GM23338 (cell line): ENCODE results near the gene TNFSF12. TPM values are rescaled to one million over a fixed set of nuclear protein-coding genes. Genes with fewer than 3 reads are reported as not detected.

Experiments
- ATAC-seq: fragments of 200-7000 bp; cut with Tn5 transposase; 3 replicates; pipeline ENCODE4 v1.9.1; 2020
- DNase-seq: peaks from one replicate; pipeline ENCODE4 v3.0.0-alpha.2; 2015; ENCODE audit warnings: low spot score
- H2AFZ ChIP-seq: fragments of 200-600 bp; sonication (generic); 2 replicates; pipeline ENCODE4 v1.8.0; 2016; ENCODE audit warnings: antibody characterized with exemption, mild to moderate bottlenecking, moderate library complexity
- H3F3A ChIP-seq: fragments of 200-600 bp; sonication (generic); replicated peaks from 2 replicates; pipeline ENCODE4 v1.8.0; 2017; ENCODE audit warnings: antibody characterized with exemption, mixed run types, low read depth
- H3K27ac ChIP-seq: fragments of 200-600 bp; sonication (generic); 2 replicates; pipeline ENCODE4 v1.6.1; 2016; ENCODE audit warnings: low read depth
- H3K27me3 ChIP-seq: fragments of 200-600 bp; sonication (generic); 2 replicates; pipeline ENCODE4 v1.8.0; 2016; ENCODE audit warnings: mild to moderate bottlenecking, mixed run types, moderate library complexity; ENCODE audit not compliant: insufficient read depth
- H3K36me3 ChIP-seq: fragments of 200-600 bp; sonication (generic); 2 replicates; pipeline ENCODE4 v1.8.0; 2016; ENCODE audit warnings: mild to moderate bottlenecking; ENCODE audit not compliant: insufficient read depth
- H3K4me1 ChIP-seq: fragments of 200-600 bp; sonication (generic); 2 replicates; pipeline ENCODE4 v1.8.0; 2016; ENCODE audit warnings: mild to moderate bottlenecking, moderate library complexity; ENCODE audit not compliant: insufficient read depth
- H3K4me2 ChIP-seq: fragments of 200-600 bp; sonication (generic); 2 replicates; pipeline ENCODE4 v1.7.1; 2017; ENCODE audit warnings: mixed run types
- H3K4me3 ChIP-seq: fragments of 200-600 bp; sonication (generic); 2 replicates; pipeline ENCODE4 v1.6.1; 2016; ENCODE audit warnings: mixed run types
- H3K79me2 ChIP-seq: fragments of 200-600 bp; sonication (generic); replicated peaks from 2 replicates; pipeline ENCODE4 v1.8.0; 2017; ENCODE audit warnings: mild to moderate bottlenecking; ENCODE audit not compliant: insufficient read depth
- H3K9me2 ChIP-seq: fragments of 200-600 bp; sonication (generic); 2 replicates; pipeline ENCODE4 v1.8.0; 2017; ENCODE audit not compliant: insufficient read depth
- H4K20me1 ChIP-seq: fragments of 200-600 bp; sonication (generic); replicated peaks from 2 replicates; pipeline ENCODE4 v1.8.0; 2017; ENCODE audit warnings: mild to moderate bottlenecking; ENCODE audit not compliant: insufficient read depth
- H3K27ac Mint-ChIP-seq: 2 replicates; pipeline ENCODE4 v1.8.0; 2020; ENCODE audit warnings: inconsistent platforms, mild to moderate bottlenecking, moderate library complexity, mixed read lengths
- H3K27me3 Mint-ChIP-seq: 3 replicates; pipeline ENCODE4 v1.8.0; 2022; ENCODE audit warnings: low read depth, mild to moderate bottlenecking, moderate library complexity, mixed read lengths, inconsistent platforms; ENCODE audit not compliant: insufficient read depth, poor library complexity
- H3K36me3 Mint-ChIP-seq: 3 replicates; pipeline ENCODE4 v1.8.0; 2021; ENCODE audit warnings: low read depth, mild to moderate bottlenecking, inconsistent platforms, moderate library complexity, mixed read lengths
- H3K4me1 Mint-ChIP-seq: 3 replicates; pipeline ENCODE4 v1.8.0; 2020; ENCODE audit warnings: mild to moderate bottlenecking, inconsistent platforms, mixed read lengths
- H3K4me3 Mint-ChIP-seq: 3 replicates; pipeline ENCODE4 v1.8.0; 2021; ENCODE audit warnings: moderate library complexity, mild to moderate bottlenecking, inconsistent platforms, mixed read lengths
- H3K9me3 Mint-ChIP-seq: 3 replicates; pipeline ENCODE4 v1.8.0; 2020; ENCODE audit warnings: moderate library complexity, mild to moderate bottlenecking, inconsistent platforms, mixed read lengths
- CREB1 ChIP-seq: fragments of 250-450 bp; sonication (Bioruptor Pico); IDR thresholded peaks from 2 replicates; pipeline ENCODE4 v1.5.0; 2020; ENCODE audit warnings: low read depth, mild to moderate bottlenecking, moderate library complexity
- ETS1 ChIP-seq: IDR thresholded peaks from 2 replicates; pipeline ENCODE4 v1.6.1; 2016; ENCODE audit warnings: antibody characterized with exemption
- EZH2 ChIP-seq: fragments of 200-600 bp; sonication (generic); IDR thresholded peaks from one replicate; pipeline ENCODE4 v1.8.0; 2017; ENCODE audit warnings: antibody characterized with exemption, mild to moderate bottlenecking, low read depth; ENCODE audit not compliant: unreplicated experiment
- EZH2phosphoT487 ChIP-seq: fragments of 200-600 bp; sonication (generic); IDR thresholded peaks from one replicate; pipeline ENCODE4 v1.8.1; 2018; ENCODE audit warnings: antibody characterized with exemption; ENCODE audit not compliant: unreplicated experiment
- JUNB ChIP-seq: IDR thresholded peaks from one replicate; pipeline ENCODE4 v1.6.1; 2016; ENCODE audit warnings: antibody characterized with exemption; ENCODE audit not compliant: unreplicated experiment
- NANOG ChIP-seq: IDR thresholded peaks from 2 replicates; pipeline ENCODE4 v1.6.1; 2016; ENCODE audit warnings: antibody characterized with exemption, borderline replicate concordance
- POLR2AphosphoS5 ChIP-seq: IDR thresholded peaks from 2 replicates; pipeline ENCODE4 v1.6.1; 2016; ENCODE audit warnings: antibody characterized with exemption, low read depth
- STAT1 ChIP-seq: IDR thresholded peaks from one replicate; pipeline ENCODE4 v1.6.1; 2016; ENCODE audit warnings: antibody characterized with exemption; ENCODE audit not compliant: unreplicated experiment
- ZNF114 ChIP-seq: fragments of 250-450 bp; sonication (Bioruptor Pico); IDR thresholded peaks from 2 replicates; pipeline ENCODE4 v1.5.0; 2020; ENCODE audit warnings: mild to moderate bottlenecking, moderate library complexity
- ZNF331 ChIP-seq: fragments of 250-450 bp; sonication (Bioruptor Pico); IDR thresholded peaks from 2 replicates; pipeline ENCODE4 v1.5.0; 2020; ENCODE audit warnings: low read depth, mild to moderate bottlenecking, moderate library complexity
- ZNF462 ChIP-seq: fragments of 250-450 bp; sonication (Bioruptor Pico); IDR thresholded peaks from 2 replicates; pipeline ENCODE4 v1.5.0; 2020; ENCODE audit warnings: mild to moderate bottlenecking, moderate library complexity
- polyA plus RNA-seq: library from polyadenylated mRNA; unstranded; fragments of >200 nt; fragmentation: Nextera tagmentation; extraction: Ambion mirVana; gene quantifications from 2 replicates; pipeline ENCODE4 v1.2.1, GENCODE V29; 2016
- total RNA-seq: library from RNA; depleted of rRNA; stranded (reverse); fragments of >200 nt; shearing (Covaris generic); gene quantifications from 2 replicates; pipeline ENCODE4 v1.2.3, GENCODE V29; 2014
- TF ChIP-seq, protein P1 (sequence below), 2 experiments: fragments of 200-600 bp in 1 of 2; sonication (generic) in 1 of 2; conservative IDR thresholded peaks; 2 replicates each; pipeline versions ENCODE4 v1.5.1 to v1.6.1; 2016 to 2017; ENCODE audit warnings: antibody characterized with exemption in 2 of 2, low read depth in 2 of 2, mild to moderate bottlenecking in 2 of 2, moderate library complexity in 1 of 2

Gene TNFSF12
- total and polyA plus RNA-seq, 2 experiments from 2014 or later = 3.5 to 6.0 TPM

GRCh38 chr17:7511108-7511507, 37.8 kb upstream of the TNFSF12 start:
- ATAC-seq = no peak
- H3K27ac Mint-ChIP-seq = no peak overlapping the region
- peaks cover 79% of the 10 kb centered on the region for H3K36me3 Mint-ChIP-seq

More at GRCh38 chr17:7511108-7511507, 37.8 kb upstream of the TNFSF12 start:
- H3K27me3 ChIP-seq = no peaks in the 10 kb centered on the region
- no peak overlapping the region for H2AFZ ChIP-seq
- no peak overlapping the region for H3K4me3 ChIP-seq
- H3K4me1 Mint-ChIP-seq = 0 out of 3 replicates have a peak, but pooled peaks cover 2% of the 10 kb centered on the region
- DNase-seq = no peak
- H3K9me2 ChIP-seq = no peaks in the 10 kb centered on the region
- 0 out of 2 replicates have a peak, but pooled peaks cover 2% of the 10 kb centered on the region for H3F3A ChIP-seq
- no peaks in the 10 kb centered on the region for H3K4me1 ChIP-seq
- H3K27ac ChIP-seq = no peak overlapping the region
- no peaks in the 10 kb centered on the region; the same call in 2 of the 3 replicates for H3K9me3 Mint-ChIP-seq
- H3K27me3 Mint-ChIP-seq = peaks cover 13% of the 10 kb centered on the region
- 0 out of 2 replicates have a peak, but pooled peaks cover 2% of the 10 kb centered on the region for H4K20me1 ChIP-seq
- no peaks in the 10 kb centered on the region; the same call in 1 of the 2 replicates for H3K79me2 ChIP-seq
- H3K4me2 ChIP-seq = no peak overlapping the region
- peaks cover 18% of the 10 kb centered on the region for H3K36me3 ChIP-seq
- no peak overlapping the region; the same call in 2 of the 3 replicates for H3K4me3 Mint-ChIP-seq
- TF ChIP-seq STAT1 = no peak
- no peak for TF ChIP-seq EZH2phosphoT487
- TF ChIP-seq ZNF331 = no peak
- TF ChIP-seq, protein P1, sequence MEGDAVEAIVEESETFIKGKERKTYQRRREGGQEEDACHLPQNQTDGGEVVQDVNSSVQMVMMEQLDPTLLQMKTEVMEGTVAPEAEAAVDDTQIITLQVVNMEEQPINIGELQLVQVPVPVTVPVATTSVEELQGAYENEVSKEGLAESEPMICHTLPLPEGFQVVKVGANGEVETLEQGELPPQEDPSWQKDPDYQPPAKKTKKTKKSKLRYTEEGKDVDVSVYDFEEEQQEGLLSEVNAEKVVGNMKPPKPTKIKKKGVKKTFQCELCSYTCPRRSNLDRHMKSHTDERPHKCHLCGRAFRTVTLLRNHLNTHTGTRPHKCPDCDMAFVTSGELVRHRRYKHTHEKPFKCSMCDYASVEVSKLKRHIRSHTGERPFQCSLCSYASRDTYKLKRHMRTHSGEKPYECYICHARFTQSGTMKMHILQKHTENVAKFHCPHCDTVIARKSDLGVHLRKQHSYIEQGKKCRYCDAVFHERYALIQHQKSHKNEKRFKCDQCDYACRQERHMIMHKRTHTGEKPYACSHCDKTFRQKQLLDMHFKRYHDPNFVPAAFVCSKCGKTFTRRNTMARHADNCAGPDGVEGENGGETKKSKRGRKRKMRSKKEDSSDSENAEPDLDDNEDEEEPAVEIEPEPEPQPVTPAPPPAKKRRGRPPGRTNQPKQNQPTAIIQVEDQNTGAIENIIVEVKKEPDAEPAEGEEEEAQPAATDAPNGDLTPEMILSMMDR (conservative IDR thresholded peaks at IDR 0.05; ENCODE audit: low read depth in 2 of 2) = no peak
- no peak for TF ChIP-seq EZH2
- TF ChIP-seq ZNF114 = no peak
- no peak for TF ChIP-seq ETS1
- no peak for TF ChIP-seq JUNB
- no peak for TF ChIP-seq POLR2AphosphoS5
- TF ChIP-seq CREB1 = no peak
- no peak for TF ChIP-seq NANOG
- TF ChIP-seq ZNF462 (CRISPR knock-in tag) = no peak
